ENCODE results near the gene FEN1.

DNA sequence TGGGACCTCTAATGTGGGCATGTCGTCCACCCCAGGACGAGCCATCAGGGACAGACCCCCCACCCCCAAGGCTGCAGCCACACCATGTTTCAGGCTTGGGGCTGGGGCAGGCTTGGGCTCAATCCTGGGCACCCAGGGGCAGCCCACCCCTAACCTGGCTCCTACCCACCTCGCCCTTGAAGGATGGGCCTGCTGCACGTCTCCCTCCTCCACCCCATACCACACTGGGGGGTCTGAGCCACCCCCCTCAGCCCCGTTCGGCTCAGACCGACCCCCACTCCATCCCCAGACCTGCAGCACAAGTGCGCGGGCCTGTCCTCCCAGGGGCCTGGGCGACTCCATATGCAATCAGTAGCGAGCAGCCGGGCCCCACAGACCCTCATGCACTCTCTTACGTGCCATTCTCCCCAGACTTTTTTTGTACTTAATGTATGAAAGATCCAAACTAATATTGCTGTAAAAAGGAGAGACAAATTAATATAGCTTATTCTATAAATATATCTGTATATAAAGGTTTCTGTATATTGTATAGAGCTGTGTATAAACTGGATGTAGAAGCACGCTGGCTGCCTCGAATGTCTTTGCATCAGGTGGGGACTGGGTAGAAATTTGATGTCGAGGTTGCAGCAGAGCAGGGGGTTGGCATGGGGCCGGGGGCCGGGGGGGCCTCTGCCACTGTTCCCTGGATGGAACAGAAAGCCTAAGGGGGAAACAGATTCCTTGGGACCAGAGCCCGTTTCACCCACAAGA is 46.1 kb upstream of the FEN1 start:
- TF ChIP-seq, protein P1, sequence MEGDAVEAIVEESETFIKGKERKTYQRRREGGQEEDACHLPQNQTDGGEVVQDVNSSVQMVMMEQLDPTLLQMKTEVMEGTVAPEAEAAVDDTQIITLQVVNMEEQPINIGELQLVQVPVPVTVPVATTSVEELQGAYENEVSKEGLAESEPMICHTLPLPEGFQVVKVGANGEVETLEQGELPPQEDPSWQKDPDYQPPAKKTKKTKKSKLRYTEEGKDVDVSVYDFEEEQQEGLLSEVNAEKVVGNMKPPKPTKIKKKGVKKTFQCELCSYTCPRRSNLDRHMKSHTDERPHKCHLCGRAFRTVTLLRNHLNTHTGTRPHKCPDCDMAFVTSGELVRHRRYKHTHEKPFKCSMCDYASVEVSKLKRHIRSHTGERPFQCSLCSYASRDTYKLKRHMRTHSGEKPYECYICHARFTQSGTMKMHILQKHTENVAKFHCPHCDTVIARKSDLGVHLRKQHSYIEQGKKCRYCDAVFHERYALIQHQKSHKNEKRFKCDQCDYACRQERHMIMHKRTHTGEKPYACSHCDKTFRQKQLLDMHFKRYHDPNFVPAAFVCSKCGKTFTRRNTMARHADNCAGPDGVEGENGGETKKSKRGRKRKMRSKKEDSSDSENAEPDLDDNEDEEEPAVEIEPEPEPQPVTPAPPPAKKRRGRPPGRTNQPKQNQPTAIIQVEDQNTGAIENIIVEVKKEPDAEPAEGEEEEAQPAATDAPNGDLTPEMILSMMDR (IDR thresholded peaks at IDR 0.05), result no peak
- no peak for TF ChIP-seq POLR2A (IDR thresholded peaks at IDR 0.05)

All from gastroesophageal sphincter (tissue), 3 donors.